HEK293 (cell line): Measurements from ENCODE around the gene HMG20A.

Experiments
- GLIS2 ChIP-seq: fragments of 450-650 bp; formaldehyde crosslinking; IDR thresholded peaks from 2 replicates; pipeline ENCODE4 v1.5.1; 2016; ENCODE audit warnings: missing biosample characterization, missing genetic modification characterization
- ZNF398 ChIP-seq: fragments of 450-650 bp; formaldehyde crosslinking; IDR thresholded peaks from 2 replicates; pipeline ENCODE4 v1.5.1; 2017; ENCODE audit warnings: missing biosample characterization, missing genetic modification characterization

Gene HMG20A

GRCh38 chr15:77533578-77534430 is 113.1 kb downstream of the HMG20A start (continued):
- TF ChIP-seq ZNF398 (peak; percentile 85), GLIS2 (tag by site-specific recombination) (no peak)
